OCI-LY3 (cell line): ENCODE measurements around the gene TCERG1L.

Source experiments
- CTCF ChIP-seq: fragments of 200-600, 300-600 bp; sonication (generic); IDR thresholded peaks from 2 replicates; pipeline ENCODE4 v1.5.1; 2014; ENCODE audit warnings: antibody characterized with exemption, low read length, low read depth
- EZH2phosphoT487 ChIP-seq: fragments of 200-600 bp; shearing (Covaris generic); IDR thresholded peaks from 2 replicates; pipeline ENCODE4 v1.6.1; 2018; ENCODE audit warnings: antibody characterized with exemption, mixed run types, low read depth

- TF ChIP-seq CTCF (no peak), EZH2phosphoT487 (no peak)
These were observed 73.4 kb downstream of the TCERG1L start for GRCh38 chr10:131237991-131238651.
